D721Med (cell line): ENCODE measurements around the gene HDDC2.

ENCODE experiments used
- DNase-seq: peaks from one replicate; pipeline ENCODE4 v3.0.0; 2011; ENCODE audit warnings: low spot score; ENCODE audit not compliant: insufficient read length
- FAIRE-seq: peaks from 2 replicates; lab custom pipeline; 2011; peaks lifted over from hg19 to GRCh38; lab: Jason Lieb, UNC
- CTCF ChIP-seq: IDR thresholded peaks from 2 replicates; pipeline ENCODE4 v1.5.1; 2012; ENCODE audit warnings: mild to moderate bottlenecking, control low read depth; ENCODE audit not compliant: insufficient read depth; ENCODE audit errors: missing control alignments

The HDDC2 gene

DNA sequence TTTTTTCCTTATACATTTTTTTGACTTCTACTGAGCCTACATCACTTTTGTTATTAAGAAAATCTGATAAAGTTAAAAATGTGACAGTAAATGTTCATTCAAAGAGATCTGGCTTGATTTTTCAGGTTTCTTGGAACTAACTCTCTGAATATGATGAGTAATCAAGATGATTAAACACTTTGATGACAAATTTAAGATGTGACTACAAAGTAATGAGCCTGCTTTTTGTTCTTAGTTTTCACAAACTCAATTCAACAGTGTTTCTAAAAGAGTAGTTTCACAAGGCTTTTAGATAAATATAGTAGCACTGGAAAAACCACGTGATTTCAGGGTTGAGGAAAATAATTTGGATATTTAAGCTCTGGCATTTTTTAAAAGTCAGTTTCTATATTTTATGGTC, 37.9 kb upstream of the HDDC2 start:
- no peak for FAIRE-seq
- no peak for DNase-seq
- no peak for TF ChIP-seq CTCF

DNA sequence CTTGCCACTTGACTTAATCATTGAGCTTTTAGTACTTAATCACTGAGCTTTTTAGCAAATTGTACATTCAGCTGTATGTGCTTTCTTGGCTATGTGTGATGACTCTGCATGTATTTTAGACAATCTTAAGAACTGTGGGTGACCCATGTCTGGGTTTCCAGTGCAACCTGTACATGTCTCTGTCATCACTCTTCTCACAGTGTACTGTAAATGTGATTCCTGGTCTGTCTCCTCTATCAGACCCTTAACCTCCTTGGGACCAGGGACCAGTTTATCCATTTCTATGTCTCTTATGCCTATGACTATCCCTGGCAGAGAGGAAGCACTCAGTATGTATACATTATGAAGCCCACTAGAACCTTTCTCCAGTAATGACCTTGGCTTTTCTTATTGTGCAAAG, 36.6 kb upstream of the HDDC2 start:
- FAIRE-seq (no peak), DNase-seq (no peak)
- TF ChIP-seq CTCF = no peak

- no peak for DNase-seq
- no peak for TF ChIP-seq CTCF
- no peak for FAIRE-seq
These were observed 35.9 kb upstream of the HDDC2 start for GRCh38 chr6:125337706-125338105.

GRCh38 chr6:125332664-125333063, 30.9 kb upstream of the HDDC2 start:
- DNase-seq (no peak), FAIRE-seq (no peak)
- no peak for TF ChIP-seq CTCF

- FAIRE-seq = no peak
- no peak for TF ChIP-seq CTCF
- DNase-seq = no peak
These were observed 23.8 kb upstream of the HDDC2 start for GRCh38 chr6:125325586-125325985.

DNA sequence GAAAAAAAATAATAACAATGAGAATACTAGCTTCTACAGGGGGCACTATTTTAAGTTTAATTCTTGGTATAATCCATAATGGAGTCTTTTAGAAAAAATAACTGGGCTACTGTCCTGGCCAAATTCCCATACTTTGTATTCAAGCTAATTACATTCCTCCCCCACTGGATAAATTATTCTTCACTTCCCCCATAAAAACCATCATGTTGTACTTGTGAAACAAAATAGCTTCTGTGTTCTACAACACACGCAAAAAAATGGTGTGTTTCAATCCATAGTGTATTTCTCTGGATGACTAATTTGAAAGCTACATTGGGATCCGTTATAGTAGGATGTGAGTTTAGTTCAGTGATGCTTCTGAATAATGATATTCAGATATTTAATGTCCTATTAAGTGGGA, 21.6 kb upstream of the HDDC2 start:
- TF ChIP-seq CTCF = no peak
- FAIRE-seq (no peak), DNase-seq (no peak)

DNA sequence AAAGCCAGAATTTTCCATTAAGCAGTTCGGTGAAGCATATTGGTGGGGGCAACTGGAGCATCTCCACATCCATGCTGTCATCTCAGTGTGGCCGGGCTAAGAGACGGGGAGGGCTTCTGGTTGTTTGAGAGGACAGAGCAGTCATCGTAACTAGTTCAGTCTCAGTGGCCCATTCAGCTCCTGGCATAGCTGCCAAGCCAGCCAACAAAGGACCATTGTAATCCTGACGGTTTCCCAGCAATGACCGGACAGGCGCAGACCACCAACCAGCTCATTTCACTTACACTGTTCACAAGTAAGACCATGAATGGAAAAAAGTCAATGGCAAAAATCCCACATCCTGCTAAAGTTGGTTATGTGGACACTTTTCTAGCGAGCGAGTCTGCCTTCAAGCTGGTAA, 14.9 kb upstream of the HDDC2 start:
- no peak for TF ChIP-seq CTCF
- FAIRE-seq (no peak), DNase-seq (no peak)
